ENCODE measurements around the gene FAM177B. TPM values are rescaled to one million over a fixed set of nuclear protein-coding genes. Genes with fewer than 3 reads are reported as not detected.

FAM177B gene
- total RNA-seq, 3 donors from 2014 or later: 4.1 to 11.6 (median 9.7) TPM

- Histone ChIP-seq H3K4me3 (peak within 1 kb of the TSS; percentile 83), H3K9me3 (no peaks in the 10 kb centered on the region), H3K36me3 (ENCODE audit: low read depth) (no peaks in the 10 kb centered on the region), H3K4me1 (ENCODE audit: low read depth) (peaks cover 12% of the 10 kb centered on the region)
- intact Hi-C loops (cut with DNase I, micrococcal nuclease): loop anchor here in 1 of 2 donors (10.0 kb wide), 1 partner anchor 58 kb away; no protein-coding TSS in a partner anchor
- ATAC-seq: peak; percentile 92
- TF ChIP-seq CTCF (IDR thresholded peaks at IDR 0.05): no peak
- DNase-seq: peak; percentile 96 to 98 (median 97)
Observed at GRCh38 chr1:222712253-222713090, 24.5 kb upstream of the FAM177B start, which contains the start of the genes AIDA and BROX. Gene AIDA (minus strand): TSS chr1:222712491. CDS start chr1:222712317, 174 bp downstream. Gene BROX (plus strand): TSS chr1:222712564. CDS start chr1:222715700, 3,136 bp downstream.

- intact Hi-C loops (cut with DNase I, micrococcal nuclease): loop anchor here in 1 of 2 donors (10.0 kb wide), 1 partner anchor 59 kb away; no protein-coding TSS in a partner anchor
- no peaks in the 10 kb centered on the region for H3K9me3 ChIP-seq
- no peaks in the 10 kb centered on the region for H3K36me3 ChIP-seq (ENCODE audit: low read depth)
- peak; percentile 85 for ATAC-seq
- H3K4me3 ChIP-seq: peak overlapping the region; percentile 83
- peak; percentile 94 to 98 (median 95) for DNase-seq
- peaks cover 12% of the 10 kb centered on the region for H3K4me1 ChIP-seq (ENCODE audit: low read depth)
- TF ChIP-seq CTCF (IDR thresholded peaks at IDR 0.05): no peak
Observed at GRCh38 chr1:222713091-222713961, 23.7 kb upstream of the FAM177B start.

GRCh38 chr1:222716393-222716792 lies 20.6 kb upstream of the FAM177B start:
- Histone ChIP-seq H3K36me3 (ENCODE audit: low read depth) (peaks cover 9% of the 10 kb centered on the region), H3K4me1 (ENCODE audit: low read depth) (no peaks in the 10 kb centered on the region), H3K9me3 (no peaks in the 10 kb centered on the region), H3K4me3 (no peak overlapping the region)
- DNase-seq (no peak), ATAC-seq (no peak)
- intact Hi-C loops (cut with DNase I, micrococcal nuclease): loop anchor here in 1 of 2 donors (10.0 kb wide), 1 partner anchor 62 kb away; no protein-coding TSS in a partner anchor
- TF ChIP-seq CTCF (IDR thresholded peaks at IDR 0.05): no peak

GRCh38 chr1:222728746-222729145 lies 8.3 kb upstream of the FAM177B start:
- TF ChIP-seq CTCF (IDR thresholded peaks at IDR 0.05): no peak
- H3K36me3 ChIP-seq (ENCODE audit: low read depth): peaks cover 16% of the 10 kb centered on the region
- H3K4me1 ChIP-seq (ENCODE audit: low read depth): no peaks in the 10 kb centered on the region
- H3K4me3 ChIP-seq: no peak overlapping the region
- DNase-seq (no peak), ATAC-seq (no peak)
- intact Hi-C loops (cut with DNase I, micrococcal nuclease): no loop called here
- H3K9me3 ChIP-seq: no peaks in the 10 kb centered on the region

GRCh38 chr1:222730866-222731265 lies 6.1 kb upstream of the FAM177B start:
- Histone ChIP-seq H3K36me3 (ENCODE audit: low read depth) (peaks cover 7% of the 10 kb centered on the region), H3K9me3 (no peaks in the 10 kb centered on the region), H3K4me1 (ENCODE audit: low read depth) (no peaks in the 10 kb centered on the region), H3K4me3 (no peak overlapping the region)
- no peak for TF ChIP-seq CTCF (IDR thresholded peaks at IDR 0.05)
- intact Hi-C loops (cut with DNase I, micrococcal nuclease): loop anchor here in 1 of 2 donors (10.0 kb wide), 1 partner anchor 354 kb away; no protein-coding TSS in a partner anchor
- no peak for DNase-seq
- no peak for ATAC-seq
